GM20431 (cell line): Measurements from ENCODE around the gene ATP13A4.

Experiments
- in situ Hi-C: fragments of 300-500 bp; cut with MseI, MboI; formaldehyde crosslinking; loops from one replicate; pipeline ENCODE4 v1.15.0; 2020; ENCODE audit warnings: low sequenced_read_pairs; ENCODE audit not compliant: unreplicated experiment

ATP13A4 gene

DNA sequence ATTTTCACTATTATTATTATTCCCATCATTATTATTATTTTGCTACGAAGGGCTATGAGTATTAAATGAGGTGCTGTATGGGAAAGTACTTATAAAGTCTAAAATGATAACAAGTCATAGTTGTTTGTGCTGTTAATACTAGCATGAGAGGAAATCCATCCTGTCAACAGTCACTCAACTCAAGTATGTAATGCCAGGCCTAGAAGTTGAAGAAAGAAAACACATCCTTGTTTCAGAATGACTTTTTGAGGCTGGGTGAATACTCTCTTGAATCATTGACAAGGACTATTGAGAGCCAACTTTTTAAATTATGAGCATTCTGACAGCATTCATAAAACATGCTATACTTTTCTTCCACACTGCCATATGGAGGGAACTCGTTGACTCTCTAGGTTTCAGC is 115.3 kb downstream of the ATP13A4 start:
- in situ Hi-C loops, result no loop called here

DNA sequence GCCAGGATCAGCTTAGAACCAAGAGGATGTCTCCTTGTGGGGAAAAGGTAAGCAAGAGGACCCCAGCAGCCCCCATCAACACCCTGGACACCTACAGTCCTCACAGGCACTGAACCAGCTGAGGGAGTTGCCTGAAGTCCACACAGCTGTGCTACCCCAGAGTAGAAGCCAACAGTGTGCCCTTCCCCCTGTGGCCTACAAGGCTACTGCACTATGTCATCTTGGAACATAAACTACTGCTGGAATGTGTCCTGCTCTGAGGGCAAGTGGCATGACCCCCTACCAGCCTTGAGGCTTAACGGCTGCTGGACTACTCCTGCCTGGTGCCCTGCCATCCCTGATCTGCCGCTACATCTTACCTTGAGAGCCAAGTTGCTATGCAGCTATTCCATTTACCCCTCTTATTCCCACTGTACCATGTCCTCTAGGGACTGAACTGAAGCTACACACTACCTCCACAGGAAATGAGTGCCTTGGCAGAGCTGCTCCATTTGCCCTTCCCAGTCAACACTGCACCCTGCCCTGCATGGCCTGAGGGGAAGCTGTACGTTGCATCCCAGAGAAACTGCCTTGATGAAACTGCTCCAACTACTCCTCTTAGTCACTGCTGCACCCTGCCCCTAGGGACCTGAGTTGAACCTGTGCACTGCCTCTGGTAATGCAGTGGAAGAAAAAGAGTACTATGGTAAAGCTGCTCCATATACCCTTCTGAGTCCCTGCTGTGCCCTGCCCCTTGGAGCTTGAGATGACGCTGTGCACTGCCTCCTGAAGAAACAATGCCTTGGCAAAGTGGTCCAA is 135.9 kb downstream of the ATP13A4 start:
- in situ Hi-C loops, result no loop called here

DNA sequence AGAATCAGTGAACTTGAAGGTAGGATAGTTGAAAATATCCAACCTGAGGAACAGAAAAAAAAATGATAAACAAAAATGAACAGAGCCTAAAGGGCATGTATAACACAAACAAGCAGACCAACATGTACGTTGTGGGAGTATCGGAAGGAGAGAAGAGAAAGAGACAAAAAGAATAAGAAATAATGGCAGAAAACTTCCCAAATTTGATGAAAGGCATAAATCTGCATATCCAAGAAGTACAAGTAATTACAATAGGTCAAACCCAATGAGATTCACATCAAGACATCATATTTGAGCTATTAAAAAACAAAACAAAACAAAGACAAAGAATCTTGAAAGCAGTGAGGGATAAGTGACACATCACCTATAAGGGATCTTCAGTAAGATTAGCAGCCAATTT is 138.1 kb downstream of the ATP13A4 start:
- in situ Hi-C loops, result no loop called here

DNA sequence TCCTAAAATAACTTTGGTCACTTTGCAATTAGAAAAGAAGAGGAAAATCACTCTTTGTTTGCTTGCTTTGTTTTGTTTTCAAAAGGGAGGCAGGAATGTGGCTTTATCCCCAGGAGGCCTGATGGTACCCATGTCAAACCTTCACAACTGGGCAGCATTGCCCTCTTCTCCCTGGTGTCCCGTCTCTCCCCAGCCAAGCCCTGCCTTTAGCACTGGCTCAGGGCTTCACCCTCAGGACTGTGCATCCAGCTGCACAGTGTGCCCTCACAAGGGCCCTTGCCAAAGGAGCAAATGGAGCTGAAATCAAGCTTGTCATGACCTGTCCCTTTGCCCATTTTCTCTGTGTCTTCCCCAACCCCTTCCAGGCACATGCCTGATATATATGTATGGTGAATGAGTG is 147.0 kb downstream of the ATP13A4 start:
- in situ Hi-C loops, result no loop called here

DNA sequence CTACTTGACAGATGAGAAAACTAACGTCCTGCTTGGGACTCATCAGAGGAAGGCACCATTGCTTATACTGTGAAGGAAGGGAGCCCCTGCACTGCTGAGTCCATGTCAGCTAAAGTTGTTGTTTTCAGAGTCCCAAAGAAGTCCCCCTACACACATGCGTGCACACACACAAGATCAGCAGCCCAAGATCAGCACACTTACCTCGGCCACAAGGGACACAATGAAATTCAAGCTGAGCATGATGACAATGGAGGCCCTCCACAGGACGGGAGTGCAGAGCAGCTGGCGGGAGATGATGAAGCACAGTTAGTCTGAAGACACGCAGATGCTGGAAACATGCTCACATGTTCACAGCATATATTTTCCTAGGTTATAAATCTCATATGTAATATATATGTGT is 147.6 kb downstream of the ATP13A4 start:
- in situ Hi-C loops, result no loop called here

DNA sequence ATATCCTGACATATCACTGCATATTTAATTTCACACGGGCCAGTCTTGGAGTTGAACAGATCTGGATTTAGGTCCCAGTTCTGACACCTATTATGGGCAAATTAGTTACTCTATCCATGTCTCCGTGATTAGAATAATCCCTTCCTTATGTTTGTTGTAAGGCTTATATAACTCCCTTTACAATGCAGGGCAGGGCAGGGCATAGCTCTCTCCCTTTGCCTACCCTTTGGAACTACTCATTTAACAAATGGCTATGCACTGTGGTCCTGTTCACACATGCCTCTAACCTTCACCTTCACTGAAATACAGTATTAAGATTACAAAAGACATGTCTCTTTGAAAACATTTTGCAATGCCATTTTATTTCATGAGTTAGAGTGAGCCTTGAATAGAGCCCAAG is 151.4 kb downstream of the ATP13A4 start:
- in situ Hi-C loops, result no loop called here

DNA sequence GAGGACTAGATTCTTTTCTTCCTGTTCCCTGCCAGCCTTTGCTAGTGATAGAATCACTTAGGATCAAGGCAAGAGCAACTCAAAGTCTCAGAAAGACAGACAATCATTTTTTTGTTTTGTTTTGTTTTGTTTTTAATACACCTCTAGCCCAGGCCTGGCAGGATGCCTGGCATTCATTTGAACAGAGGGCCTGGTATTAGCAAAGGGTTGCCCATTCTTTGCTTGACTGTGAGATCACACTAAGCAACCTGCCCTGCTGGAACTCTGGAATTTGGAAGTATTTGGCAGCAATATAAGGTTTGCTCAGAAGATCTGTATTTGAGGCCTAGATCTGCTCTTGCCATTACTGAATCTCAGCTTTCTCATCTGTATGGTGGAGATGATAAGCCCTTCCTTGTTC is 154.4 kb downstream of the ATP13A4 start:
- in situ Hi-C loops, result no loop called here

DNA sequence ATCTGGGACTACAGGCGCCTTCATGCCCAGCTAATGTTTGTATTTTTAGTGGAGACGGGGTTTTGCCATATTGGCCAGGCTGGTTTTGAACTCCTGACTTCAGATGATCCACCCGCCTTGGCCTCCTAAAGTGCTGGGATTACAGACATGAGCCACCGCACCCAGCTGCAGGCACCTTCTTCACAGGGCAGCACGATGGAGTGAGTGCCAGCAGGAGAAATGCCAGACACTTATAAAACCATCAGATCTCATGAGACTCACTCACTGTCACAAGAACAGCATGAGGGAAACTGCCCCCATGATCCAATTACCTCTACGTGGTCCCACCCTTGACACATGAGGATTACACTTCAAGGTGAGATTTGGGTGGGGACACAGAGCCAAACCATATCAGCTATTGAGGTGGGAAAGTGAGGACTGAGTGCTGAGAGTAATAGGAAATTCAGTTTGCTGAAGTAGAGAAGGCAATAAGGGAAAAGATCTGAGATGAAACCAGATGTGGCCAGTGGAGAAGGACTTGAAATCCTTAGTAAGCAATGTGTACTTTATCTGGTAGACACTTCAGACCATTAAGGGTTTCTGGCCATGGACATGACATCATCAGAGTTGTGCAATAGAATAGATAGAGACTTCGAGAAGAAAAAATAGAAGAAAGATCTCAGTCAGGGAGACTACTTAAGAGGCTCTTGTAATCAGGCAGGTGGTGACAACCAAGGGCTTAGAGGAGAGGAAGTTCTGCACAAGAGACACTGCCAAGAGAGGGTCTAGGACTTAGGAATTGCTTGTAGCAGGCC is 158.0 kb downstream of the ATP13A4 start:
- in situ Hi-C loops, result no loop called here

DNA sequence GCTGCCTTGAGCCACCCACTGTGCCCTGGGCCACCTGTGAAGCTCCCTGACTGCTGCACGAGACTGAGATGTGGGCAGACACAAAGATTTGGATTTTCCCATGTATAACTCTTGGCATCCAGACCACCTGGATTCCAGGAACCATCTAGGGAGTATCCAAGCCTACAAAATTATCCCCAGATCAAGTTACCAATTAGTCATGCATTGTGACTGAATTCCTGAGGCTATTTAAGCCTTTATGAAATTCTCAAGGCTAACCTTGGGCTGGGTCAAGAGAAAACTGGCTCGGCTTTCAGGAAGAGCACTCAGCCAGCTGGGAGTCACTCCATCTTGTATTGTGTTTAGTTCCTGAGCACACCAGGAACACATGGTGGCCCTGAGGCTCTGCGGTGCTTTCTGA is 162.8 kb downstream of the ATP13A4 start:
- in situ Hi-C loops, result no loop called here

DNA sequence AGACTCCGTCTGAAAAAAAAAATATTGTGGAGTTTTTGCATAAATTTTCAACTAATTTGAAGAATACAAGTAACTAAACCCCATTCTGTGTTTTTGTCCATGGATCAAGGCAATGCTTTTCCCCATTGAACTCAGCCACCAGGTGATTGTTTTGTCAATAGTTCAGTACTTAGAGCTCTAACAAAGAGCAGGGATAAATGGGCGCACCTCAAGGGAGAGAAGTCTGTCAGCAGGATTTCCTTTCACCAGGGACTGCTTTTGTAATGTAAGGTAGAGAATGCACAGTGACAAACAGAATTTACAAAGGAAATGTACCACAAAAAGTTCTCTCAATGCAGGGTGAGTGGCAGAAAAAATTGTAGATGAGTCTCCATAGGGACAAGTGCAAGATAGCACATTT is 165.4 kb downstream of the ATP13A4 start:
- in situ Hi-C loops, result no loop called here

DNA sequence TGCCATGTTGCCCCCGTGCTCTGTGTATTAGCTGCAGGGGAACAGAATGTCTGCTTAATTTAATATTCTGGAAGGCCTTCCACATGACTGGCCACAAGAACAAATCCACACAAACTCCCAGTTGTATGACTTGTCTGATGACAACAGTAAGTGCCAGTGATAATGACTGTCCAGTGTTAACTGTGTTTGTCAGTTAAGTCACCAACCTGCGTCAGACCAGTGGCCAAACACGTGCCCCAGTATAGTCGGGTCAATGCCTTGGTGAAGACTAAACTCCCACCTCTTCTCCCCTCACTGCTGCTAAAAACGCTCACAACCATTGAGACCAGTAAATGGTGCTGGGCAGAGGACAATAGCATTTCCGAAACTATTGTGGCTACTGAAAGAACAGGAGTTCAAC is 166.3 kb downstream of the ATP13A4 start:
- in situ Hi-C loops, result no loop called here

DNA sequence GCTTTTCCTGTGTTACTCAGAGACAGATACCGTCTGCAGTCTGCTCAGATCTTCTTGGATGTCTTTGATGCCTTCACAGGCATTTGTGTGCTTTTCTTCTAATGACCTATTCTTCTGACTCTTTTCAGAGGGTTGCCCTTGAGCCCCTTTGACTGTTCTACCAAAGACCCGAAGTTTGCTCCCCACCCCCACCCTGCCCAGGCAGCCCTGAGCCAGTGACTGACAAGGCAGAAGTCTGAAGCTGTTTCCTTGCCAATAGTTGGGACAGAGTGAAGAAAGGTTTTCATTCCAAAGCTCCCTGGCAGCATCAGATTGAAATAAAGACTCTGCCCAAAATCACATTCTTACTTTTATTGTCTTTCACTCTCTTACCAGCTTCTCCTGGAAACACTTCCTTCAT is 167.1 kb downstream of the ATP13A4 start:
- in situ Hi-C loops, result no loop called here

DNA sequence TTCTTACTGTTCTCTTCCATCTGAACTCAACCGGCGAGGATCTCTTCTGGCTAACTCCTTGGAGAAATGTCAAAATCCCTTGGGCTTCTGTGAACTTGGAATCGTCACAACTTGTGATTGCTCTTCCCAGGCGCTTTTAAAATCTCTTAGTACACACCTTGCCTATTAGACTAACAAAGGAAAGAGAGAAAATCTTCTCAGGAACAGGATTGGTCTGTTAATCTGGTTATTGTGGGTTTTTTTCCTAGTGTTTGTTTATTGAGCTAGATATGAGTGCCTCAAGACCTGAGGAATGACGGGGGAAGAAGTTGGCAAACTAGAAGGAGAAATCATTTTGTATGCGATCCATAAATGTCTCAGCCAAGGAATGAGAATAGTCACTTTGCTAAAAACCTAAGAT is 176.0 kb downstream of the ATP13A4 start, which contains the start of gene ATP13A5:
Gene ATP13A5 (minus strand): TSS at position 48 of the 400 bp plus-strand sequence. CDS start 28 bp downstream, at position 20.
- in situ Hi-C loops, result no loop called here

DNA sequence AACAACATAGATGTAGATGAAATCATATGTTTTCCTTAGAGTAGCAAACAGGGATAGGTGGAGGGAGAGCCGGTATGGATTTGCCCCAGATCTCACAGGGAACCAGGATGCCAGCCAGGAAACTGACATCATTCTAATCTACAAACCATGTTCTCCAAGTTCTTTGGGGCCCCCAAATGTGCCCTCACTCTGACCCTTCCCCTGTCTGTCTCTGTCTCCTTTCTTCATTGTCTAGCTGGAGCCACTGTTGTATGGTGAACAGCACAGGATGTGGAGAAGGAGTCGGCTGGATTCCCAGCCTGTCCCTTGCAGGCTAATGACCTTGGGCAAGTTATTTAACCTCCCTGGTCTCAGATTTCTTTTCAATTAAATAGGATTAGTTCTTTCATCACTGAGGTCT is 177.1 kb downstream of the ATP13A4 start:
- in situ Hi-C loops, result no loop called here

DNA sequence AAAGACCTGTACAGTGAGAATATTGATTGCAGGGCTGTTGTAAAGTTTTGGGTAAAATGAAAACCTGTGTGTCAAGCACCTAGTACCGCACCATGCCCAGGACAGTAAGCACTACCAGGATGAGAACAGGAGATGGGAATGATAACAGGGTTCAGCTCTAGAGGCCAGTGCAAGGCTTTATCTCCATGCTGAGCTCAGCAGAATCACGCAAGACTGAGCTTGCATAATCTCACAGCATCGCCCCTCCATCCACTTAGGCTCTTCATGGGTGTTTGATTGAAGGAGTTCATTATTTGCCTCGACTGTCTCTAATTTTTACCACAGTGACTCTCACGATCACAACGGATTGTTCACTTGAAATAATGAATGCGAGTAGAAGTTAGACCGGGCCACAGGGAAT is 179.1 kb downstream of the ATP13A4 start:
- in situ Hi-C loops, result no loop called here

DNA sequence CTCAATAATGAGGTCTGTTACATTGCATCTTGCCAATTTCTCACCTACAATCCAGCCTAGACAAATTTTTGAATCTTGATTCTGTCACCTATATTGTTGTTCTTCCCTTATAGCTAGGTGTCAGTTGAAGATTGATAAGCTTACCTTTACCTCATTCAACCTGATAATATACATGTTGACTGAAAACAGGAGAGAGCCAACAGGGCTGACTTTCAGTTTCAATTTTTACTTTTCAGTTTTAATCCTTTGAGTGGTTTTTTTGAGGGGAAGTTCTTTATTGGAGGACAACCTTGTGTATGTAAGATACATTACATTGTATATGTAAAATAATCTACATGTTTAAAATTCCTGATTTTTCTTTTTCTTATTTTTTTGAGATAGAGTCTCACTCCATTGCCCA is 181.9 kb downstream of the ATP13A4 start:
- in situ Hi-C loops, result no loop called here

DNA sequence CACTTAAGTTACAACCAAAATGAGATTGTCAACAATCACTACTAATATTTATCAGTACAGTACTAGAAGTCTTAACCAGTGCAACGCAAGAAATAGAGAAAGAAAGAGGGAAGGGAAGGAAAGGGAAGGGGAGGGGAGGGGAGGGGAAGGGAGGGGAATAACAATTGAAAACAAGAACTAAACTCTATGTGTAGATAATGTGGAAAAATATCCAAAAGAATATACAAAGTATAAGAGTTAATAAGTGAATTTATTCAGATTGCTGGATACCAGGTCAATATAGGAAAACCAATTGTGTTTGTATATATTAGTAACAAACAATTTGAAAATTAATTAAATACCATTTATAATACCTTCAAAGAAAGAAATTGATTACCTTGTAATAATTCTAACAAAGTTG is 186.8 kb downstream of the ATP13A4 start:
- in situ Hi-C loops, result no loop called here

DNA sequence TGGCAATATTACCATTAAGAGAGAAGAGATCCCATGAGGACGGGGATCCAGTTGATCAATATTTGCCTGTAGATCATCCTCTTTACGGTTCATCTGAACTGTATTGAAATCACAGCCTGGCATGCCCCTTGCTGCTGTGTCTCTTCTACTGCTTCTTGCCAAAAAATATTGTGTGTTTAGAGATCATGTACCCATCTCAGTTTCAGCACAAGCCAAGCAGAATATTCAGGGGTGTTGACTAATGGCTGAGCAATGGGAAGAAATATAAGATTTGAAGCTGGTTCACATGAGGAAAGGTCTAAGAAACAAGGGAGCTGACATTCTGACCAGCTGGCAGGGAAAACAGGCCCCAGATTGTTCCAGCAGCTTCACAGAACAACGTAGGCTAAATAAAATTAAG is 197.4 kb downstream of the ATP13A4 start:
- in situ Hi-C loops, result no loop called here

DNA sequence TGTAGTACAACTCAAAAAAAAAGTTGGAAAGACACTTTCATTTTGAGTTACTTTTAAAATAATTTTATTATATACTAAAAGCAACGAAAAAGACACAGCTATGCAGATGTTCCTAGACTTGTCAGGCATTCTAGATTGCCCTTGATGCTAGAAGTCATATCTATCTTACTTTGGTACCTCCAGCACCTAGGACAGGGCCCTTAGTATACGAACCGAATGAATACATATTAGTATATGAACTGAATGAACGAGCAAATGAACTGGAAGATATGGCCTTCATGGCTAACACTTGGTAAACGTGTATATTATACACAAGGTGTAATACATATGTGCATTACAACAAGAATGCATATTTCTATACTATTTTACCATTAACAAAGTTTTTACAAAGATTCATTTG is 200.3 kb downstream of the ATP13A4 start:
- in situ Hi-C loops, result no loop called here
